Measurements from ENCODE around the gene DLST.
A peak's percentile ranks its signal among the peaks of the same experiment; 100 is the strongest.

Gene DLST

DNA sequence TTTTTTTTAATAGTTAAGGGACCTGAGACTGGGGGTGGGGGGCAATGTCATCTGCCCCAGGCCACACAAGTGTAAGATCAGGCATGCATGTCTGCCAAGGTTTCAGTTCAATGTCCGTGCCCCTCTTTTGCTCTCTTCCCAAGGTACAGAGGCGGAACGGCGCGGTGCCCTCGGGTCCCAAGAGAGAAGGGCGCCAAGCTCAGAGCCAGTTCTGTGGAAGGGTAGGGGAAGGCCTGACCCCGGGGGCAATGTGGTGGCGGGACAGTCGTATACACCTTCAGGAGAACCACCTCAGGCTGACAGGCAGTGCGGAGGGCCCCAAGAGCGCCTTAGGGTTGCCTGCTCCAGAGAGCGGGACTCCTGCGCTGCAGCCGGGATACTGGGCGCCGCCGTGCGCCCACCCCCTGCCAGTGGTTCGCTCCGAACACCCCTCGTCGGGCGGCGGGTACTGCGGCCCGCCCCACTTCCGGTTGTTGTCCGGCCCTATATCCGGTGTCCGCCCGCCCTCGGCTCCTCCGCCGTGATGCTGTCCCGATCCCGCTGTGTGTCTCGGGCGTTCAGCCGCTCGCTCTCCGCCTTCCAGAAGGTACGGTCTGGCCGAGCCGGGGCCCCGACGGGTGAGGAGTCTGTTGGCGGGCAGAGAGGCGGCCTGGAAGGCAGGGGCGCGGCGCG, at the start of gene DLST:
Gene DLST, plus strand, starts transcription at position 486 of the 672 bp plus-strand sequence. Its CDS starts 38 bp downstream, at position 524.
- DNase-seq = peak; percentile 83

DNA sequence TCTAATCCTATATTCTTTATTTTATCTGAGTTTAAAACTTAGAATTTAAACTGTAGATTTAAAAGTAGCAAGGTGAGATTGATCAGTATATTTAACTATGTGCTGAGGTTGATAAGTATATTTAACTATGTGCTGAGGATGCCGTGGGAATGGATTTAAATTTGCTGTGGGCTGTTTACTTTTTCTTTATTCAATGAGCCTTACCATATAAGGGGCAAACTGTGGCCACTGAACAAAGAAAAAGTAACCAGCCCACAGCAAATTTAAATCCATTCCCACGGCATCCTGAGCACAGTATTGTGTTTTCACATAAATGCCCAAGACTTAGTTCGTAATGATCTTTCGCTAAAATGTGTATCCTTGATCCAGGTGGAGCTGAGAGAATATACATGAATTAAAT, 48.9 kb upstream of the DLST start:
- DNase-seq = no peak

DNA sequence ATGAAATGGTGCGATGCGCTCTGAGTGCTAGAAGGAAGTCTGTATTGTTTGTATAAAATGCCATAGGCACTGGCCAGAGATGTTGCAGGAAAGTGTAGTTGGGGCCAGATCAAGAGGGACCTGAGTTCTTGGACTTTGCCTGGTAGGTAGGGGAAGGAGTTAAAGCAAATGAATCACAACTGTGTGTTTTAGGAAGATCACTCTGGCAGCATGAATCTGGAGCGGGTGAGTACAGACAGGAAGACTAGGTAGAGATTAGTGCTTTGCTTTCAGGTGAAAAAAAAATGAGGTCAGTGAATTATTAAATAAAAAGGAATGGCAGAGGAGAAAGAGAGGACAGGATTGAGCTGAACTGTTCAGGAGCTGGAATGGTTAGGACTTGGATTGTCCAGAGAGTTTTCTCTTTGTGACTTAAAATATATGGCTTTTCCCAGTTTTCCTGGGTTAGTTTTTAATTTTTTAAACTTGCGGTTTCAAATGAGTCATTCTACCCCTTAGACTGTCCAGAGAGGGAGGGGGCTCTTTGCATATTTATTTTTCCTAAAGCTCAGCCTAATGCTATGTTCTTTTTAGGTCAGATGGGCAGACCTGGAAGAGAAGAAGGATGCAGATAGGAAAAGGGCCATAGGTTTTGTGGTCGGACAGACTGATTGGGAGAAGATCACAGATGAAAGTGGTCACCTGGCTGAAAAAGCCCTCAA, 46.9 kb upstream of the DLST start:
- no peak for DNase-seq

DNA sequence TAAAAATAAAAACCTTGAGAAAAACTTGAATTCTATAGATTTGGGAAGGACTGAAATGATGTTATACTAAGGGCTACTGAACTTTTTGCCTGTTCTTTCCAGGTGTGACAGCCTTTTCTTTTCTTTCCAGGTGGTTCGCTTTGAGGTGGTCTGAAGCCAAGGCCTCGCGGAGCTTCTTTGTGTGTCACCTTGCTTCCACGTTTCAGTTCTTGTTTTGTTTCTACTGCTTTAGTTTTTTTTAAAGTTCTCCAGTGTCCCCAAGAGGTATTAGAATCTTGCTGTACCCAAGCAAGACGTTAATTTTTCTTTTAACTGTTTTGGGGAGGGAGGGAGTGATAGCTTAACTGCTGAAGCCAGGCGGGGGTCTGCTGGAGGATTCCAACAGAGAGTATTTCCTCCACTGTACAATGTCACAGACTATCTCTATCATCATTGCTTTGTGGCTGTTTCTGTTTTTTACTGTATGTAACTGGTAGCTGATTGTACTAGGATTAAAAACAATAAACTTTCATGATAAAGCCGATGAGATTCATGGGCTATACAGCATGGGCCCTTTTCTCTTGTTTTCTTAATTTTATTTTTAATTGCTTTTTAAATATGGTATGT, 46.0 kb upstream of the DLST start:
- DNase-seq = no peak

DNA sequence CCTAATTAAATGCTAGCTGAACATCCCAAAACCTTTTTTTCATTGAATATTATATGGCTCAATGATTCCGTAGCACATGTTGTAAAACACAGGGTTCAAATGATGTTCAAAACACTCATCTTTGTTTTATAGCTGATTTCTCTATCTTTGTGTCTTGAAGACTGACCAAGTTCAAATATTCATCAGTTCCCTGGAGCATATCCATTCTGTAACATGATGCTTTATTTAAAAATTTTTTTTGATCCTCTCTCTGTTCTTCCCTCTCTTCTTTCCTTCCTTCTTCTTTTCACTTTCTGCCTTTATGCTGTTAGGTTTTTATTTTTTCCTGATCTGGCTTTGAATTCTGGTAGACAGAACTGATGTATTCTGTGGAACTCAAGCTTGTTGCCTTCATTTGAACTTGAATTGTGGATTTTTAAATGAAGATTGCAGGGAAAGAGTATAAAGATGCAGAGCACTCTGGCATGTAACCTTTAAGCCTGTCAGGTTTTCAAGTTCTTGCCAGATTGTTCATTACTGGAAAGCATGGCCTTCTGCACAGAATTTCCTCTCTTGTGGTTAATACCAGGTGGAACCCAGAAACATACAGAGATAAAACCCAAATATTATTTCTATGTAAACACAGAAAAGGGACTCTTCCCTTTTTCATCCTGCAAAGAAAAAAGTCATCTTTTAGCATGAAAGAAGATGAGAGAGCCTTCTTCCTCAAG, 45.3 kb upstream of the DLST start:
- DNase-seq = no peak

DNA sequence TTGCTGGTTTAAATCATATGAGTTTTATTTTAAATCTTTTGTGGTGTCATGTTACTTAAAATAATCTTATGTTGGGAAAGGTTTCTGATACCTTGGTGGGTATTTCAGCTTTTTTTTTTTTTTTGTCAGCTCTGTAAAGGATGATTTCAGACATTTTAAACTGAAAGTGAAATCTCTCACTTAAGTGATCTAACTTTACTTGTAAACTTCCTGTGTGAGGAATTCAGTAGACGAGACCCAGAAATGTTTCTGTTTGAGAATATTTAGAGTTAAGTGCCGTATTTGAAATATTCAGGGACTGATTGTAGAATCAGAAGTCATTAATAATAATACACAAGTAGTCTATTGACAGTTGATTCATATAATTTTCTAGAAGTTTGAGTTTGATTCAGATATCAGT, 43.5 kb upstream of the DLST start:
- no peak for DNase-seq

DNA sequence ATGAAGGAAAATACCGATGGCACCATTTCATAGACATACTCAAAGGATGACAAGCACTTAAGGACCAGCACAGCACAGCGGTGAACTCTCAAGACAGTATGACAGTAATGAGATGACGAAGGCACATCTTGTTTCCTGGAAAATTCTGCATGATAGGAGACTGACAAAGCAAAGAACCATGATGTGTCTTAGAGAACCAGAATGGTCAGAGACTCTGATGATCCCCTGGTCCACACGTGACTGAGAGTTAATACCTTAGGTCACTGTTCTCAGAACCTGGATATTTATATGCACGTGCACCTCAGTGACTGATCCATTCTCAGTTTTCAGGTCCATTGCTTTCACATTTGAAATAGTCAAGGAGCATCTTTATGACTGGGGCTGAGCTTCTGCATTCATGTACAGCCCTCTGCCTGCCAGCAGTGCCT, 41.1 kb upstream of the DLST start:
- no peak for DNase-seq

DNA sequence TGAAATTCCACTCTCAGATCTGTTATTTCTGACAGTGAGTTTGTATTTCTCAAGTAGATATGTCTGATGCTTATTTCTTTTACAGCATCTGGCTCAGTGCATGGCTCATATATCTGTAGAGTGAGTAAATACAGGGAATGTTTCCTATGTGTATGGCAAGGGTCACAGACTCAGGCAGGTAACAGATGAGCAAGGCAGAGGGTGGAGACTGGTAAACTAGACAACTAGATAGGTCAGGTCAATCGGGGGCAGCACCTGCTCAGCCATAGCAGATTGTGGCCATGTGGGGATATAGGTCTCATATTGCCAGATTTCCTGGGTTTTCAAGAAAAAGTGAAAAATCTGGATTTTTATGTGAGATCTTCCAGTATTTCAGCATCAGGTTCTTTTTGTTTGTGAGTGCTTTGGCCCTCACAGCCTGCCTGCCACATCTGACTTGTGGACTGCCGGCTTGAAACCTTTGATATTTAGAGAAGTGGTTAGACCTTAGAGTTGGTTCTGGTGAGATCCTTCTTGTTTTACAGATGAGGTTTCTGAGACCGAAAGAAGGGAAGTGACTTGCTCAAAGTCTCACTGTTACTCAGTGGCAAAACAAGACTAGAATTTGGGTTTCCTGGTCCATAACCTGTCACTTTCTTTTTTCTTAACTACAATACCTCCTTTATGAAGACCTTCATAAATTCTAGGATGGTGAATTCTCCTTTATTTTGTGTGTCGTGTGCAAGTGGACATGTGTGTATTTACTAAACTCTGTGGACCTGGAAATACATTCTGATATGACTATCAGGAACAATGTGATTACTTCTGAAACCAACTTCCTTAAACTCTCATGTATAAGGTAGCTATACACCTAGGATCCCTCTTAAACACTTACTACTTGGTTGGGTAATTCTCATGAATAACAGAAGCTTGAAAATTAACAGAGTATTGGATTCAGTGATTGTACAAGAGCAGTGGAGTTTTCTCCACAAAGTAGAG, 40.2 kb upstream of the DLST start:
- peak; percentile 25 for DNase-seq

DNA sequence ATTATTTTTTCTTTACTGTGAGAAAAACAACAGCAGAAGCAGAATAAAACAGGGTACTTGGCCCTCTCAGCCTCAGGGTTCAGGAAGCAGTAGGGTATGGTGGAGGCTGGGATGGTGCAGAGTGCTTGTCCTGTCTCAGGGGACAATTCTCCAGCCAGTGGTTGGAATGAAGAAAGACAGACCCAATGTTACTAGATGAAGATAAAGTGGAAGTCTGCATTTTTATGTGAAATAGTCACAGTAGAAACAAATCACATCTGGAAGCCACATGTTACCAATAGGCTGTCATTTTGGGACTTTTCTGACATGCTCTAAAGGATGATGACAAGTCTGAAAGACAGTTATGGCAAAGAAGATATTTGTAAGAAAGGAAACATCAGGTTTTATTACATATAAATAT, 38.1 kb upstream of the DLST start:
- DNase-seq = no peak

DNA sequence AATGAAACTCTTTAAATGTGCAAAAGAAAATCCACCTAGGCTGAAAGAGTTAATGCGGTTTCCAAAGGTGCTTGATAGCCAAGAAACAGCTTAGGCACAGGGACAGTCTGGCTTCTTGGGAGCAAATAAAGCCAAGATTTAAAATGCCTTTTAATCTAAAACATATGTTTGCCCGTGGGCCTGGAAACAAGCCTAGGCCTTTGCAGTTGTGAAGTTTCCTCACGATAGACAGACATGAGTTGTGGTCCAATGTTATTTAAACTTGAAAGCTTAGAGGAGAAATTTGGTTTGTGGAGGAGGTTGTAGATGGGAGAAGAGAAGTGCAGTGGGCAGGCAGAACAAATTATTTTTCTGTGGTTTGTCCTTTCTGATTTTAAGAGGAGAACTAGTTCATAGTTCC, 35.5 kb upstream of the DLST start:
- DNase-seq = no peak

DNA sequence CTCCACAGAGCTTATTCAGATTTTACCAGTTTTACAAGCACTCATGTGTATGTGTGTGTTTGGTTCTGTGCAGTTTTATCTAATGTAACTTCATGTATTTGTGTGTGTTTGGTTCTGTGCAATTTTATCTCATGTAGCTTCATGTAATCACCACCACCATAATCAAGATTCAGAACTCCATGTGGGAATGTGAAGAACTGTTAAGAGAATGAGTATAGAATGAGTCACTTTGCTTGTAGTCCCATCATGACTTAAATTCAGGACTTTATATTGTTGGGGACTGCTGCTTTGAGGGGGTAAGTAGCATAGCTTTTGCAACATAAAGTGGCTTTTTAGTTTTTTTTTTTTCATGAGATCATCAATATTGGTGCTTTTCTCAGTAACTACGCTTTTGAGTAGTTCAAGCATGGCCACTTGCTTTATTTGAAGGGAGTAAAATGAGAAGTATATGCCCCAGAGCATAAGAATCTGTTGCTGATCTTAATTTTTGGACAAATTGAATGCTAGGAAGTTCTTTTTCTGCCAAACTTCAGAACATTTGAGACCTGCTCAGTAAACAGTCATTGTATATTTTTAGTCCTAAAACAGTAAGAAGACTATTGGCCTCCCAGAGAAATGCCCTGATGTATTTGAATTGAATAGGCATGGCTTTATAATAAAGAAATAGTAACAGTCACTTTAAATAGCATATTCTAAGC, 34.6 kb upstream of the DLST start:
- no peak for DNase-seq

DNA sequence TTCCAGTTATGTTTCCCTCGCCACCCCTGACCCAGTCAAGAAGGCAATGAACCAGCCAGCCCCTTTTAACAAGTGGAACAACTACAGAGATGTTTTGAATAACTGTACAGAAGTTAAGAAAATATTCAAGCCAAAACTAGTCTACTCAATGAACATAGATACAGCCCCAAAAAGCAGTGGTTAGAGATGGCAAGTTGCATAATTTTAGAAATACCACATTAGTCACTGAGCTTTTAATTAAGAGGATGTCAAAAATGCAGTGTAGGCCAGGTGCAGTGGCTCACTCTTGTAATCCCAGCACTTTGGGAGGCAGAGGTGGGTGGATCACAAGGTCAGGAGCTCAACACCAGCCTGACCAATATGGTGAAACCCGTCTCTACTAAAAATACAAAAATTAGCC, 32.9 kb upstream of the DLST start:
- no peak for DNase-seq

DNA sequence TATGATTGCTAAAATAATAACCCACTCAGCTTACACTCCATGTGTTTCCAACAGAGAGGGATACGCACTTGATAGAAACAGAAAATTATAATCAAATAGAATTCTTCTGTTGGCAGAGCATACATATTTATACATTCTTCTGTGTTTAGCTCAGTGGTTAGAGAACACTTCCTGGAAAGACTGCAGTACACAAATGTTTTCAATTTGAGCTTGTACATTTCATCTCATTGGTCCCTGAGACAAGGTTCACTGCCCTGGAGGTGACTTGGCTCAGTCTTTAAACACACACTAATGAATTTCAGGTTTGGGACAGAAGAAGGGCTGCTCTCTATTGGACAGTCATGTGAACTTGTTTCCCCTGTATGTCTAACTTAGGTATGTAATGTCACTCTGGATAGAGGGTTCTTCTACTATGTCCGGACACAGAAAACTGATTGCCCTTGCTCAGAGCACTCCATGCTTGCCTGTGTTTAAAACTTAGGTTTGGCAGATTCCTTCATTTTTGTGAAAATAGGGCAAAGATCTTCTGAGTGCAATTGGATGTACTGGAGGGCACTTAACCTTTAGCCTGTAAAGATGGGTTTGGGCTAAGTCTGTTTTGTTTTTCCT, 28.7 kb upstream of the DLST start:
- no peak for DNase-seq

DNA sequence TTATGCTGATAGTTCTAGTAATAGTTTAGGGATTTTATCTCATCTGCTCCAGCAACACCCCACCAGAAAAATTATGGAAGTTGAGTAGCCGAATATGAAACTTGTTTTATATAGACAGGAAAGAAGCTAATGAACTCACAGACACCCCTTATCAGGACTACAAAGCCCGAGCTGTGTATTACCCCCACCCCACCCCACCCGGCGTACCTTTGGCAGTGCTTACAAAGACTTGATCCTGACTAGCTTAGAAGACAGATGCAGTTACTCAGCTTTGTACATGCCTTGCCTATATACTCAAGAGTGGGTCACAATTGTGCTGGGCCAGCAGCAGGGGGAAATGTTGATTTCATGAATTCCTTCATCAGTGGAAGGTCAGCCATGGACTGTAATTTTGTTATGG, 28.1 kb upstream of the DLST start:
- no peak for DNase-seq

DNA sequence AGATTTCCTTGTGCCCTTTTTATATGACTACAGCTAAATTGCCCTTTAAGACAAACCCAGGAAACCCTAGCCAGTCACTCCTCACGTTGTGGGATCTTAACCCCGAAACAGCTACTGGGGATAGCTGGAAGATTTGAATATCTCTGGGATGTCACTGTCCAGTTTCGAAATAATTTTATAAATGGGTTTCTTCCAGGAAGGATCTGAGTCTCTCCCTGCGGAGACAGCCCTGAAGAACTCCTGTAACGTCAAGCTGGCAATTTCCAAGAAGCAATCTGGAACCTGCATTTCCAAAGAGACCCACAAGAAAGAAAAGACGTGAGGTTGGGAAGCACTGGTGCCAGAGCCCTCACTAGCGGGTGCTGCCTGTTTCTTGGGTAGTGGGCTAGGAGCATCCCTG, 26.7 kb upstream of the DLST start:
- DNase-seq = no peak

DNA sequence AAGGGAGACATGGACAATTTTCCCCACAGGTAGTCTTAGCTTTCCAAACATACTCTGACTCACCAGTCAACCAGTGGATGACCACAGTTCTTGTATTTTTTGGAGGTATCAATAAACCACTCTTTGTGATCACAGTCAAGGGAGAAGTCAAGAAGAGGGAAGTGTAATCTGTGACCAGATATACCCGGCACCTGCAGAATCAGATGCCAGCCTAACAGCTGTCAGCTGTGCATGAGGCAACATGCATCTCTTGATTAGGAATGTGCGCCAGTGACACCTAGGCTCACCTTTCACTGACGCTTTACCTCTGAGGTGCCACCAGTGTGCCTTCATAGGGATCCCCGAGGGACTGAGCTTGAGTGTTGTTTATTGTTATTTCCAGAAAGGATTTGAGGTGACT, 25.8 kb upstream of the DLST start:
- DNase-seq = no peak

DNA sequence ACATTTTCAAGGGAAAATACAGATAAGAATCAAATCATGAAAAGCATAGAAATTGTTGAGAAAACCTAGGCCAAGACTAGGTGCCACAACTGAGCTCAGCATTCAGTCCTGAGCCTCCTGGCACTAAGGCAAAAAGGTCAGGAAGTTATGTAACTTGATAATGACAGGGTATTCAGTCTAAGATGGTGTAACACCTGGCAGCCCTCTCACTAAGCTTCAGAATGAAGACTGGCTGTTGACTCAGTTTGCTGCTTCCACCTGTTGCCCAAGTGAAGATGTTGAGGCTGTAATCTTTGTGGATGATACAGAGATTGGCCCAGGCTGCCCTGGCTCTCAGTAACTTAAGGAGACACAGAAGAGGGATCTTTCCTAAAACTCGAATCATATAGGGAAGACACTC, 25.4 kb upstream of the DLST start:
- DNase-seq = no peak

DNA sequence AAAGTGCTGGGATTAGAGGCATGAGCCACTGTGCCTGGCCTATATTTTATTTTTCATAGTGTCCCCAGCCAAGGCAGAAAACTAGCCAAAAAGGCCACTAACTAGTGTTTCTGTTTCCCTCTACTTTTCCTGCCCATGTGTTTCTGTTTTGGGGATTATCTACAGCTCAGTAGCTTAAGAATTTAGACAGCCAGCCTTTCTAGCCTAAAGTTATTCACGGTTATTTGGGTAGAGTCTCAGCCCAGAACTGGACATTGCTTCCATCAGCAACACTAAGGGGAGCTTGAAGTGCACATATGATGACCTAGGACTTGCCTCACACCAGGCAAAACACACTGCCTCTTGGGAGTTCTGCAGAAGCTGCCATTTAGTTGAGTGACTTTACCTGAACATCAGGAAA, 23.7 kb upstream of the DLST start:
- DNase-seq = no peak

DNA sequence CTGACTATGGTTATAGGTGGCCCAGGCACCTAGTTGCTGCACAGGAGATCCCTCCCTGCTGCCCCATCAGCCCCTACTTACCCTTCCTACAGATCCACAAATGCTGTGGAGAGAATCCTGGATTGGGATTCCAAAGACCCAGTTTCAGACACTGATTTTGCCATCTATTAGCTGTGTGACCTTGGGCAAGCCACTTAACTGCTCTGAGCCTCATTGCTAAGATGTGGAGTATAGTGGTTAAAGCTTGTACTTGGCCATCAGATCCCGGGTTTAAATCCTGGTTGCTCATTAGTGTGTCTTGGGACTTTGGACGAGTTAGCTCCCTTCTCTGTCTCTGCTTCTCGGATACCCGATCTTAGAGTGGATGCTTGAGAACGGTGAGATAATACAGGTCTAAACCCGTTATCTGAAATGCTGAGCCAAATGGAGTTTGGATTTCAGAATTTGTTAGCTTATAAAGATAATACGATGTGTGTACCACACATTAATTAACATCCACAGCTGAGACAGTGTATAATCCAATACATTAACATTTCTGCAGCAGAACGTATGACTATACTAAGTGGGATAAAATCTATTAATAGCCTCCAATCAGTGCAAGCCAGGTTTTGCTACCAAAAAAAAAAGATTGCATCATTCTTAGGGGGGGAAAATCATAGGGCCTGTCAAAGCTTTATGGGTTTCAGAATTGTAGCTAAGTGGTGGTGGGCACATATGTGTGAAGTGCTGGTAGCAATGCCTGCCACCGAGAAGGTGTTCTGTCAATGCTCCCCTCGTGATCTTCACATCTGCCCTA, 21.8 kb upstream of the DLST start:
- no peak for DNase-seq

DNA sequence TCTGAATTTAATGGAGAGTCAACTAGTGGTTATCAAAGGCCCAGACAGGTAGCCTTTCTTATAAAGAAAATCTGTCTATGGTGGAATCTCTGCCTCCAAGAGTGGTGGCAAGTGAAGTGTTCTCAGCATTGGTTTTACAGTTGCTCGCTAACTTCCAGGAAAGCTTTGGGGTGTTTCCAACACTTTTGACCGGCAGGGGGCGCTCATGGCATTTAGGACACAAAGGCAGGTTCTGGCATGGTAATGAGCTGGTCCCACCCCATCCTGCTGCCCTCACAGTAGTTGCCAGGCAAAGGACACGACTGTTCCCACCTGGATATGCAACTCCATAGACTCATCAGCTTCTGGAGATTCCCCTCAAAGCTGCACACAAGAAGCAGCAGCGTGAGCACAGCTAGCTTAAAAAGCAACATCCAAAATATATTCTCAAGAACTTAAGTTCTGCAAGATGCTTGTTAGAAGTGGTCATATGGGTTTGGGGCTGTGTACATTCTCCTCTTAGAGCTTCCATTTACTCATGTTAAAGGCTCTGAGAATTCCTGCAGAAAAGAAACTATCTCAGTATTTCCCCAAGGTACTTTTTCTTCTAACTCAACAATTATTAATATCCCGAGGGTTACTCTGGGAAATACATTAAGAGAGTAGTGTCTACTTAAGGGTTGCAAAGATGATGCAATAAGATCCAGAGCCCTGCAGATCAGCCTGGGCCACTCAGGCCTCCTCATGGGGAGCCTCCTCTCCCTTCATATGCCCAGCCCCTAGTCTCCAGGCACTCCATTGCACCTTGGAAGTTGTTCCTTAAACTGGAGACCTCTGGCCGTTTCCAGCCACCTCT, 20.6 kb upstream of the DLST start:
- peak; percentile 83 for DNase-seq

Data from CD4-positive, alpha-beta T cell treated with Interleukin-15 for 1 hour (primary cell).